Measurements from ENCODE around the gene TEX52. TPM values are rescaled to one million over a fixed set of nuclear protein-coding genes. Genes with fewer than 3 reads are reported as not detected.

Gene TEX52
- total RNA-seq, 6 experiments from 2014 or later, result not detected

DNA sequence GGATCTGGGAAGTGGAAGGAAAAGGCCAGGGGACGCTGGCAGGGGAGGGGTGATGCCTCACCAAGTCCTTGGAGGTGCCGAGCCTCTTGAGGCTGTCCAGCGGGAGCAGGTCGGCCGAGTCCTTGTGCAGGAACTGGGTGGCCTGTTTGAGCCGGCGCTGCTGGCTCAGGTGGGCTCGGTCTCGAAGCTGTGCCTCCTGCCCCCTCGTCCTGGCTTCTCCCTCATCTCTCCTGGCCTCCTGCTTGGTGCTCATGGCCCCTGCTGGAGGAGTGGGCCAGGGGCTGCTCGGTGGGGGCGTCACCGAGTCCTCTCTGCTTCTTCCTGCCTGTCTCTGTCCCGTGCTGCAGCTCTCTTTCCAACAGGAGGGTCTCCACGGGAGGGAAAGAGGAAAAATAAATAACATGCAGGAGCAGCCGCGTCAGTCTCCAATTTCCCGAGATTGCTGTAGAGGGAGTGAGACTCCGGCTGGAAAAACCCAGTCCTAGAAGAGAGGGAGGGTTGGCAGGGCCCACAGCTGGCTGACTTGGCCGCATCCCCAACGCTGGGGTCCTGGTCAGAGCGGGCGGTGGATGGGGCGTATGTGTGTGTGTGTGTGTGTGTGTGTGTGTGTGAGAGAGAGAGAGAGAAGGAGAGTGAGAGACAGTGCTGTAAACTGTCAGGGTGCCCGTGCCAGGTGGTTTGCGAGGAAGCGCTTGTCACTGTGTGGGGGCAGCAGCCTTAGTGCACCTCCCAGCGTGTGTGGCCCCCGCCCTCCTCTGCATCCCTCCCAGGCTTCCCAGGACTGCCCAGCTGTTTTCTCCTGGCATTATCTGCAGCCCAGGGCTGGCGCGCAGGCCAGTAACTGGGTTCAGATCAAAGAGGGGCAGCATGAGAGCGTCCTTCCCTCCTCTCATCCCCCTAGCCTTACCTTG, 22.0 kb downstream of the TEX52 start, which contains the start of gene NRIP2:
NRIP2 (minus strand) TSS at position 455 of the 911 bp plus-strand sequence; CDS start at position 403, 52 bp downstream.
- no peak for DNase-seq
- peaks cover 12% of the 10 kb centered on the region; the same call in 1 of the 2 replicates for H3K4me1 Mint-ChIP-seq (ENCODE audit: low read depth)
- peak within 1 kb of the TSS; percentile 62 for H3K4me3 Mint-ChIP-seq
- H3K36me3 Mint-ChIP-seq (ENCODE audit: low read depth), result peaks cover 5% of the 10 kb centered on the region; the same call in 1 of the 2 replicates
- peaks cover 10% of the 10 kb centered on the region for H3K27me3 Mint-ChIP-seq (ENCODE audit: insufficient read depth)
- TF ChIP-seq CTCF (IDR thresholded peaks at IDR 0.05), result no peak
- no peak within 1 kb of the TSS for H3K27ac Mint-ChIP-seq
- no peaks in the 10 kb centered on the region for H3K9me3 Mint-ChIP-seq

DNA sequence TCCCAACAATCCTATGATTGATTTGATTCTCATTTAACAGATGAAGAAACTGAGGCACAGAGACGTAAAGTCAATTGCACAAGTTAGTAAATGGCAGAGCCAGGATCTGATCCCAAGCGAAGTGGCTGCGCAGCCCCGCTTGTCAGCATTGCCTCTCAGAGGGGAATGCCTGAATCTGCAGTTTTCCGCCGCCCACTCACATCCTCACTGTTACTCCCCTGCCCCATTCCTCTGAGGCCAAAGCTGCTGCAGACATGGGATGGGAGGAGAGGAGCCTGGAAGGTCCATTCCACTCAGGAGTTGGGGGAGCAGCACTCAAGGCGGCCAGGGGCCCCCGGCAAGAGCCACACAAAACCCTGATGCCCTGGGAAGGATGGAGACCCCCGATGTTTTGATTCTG, 23.0 kb downstream of the TEX52 start:
- Mint-ChIP-seq H3K36me3 (ENCODE audit: low read depth) (peaks cover 5% of the 10 kb centered on the region; the same call in 1 of the 2 replicates), H3K27me3 (ENCODE audit: insufficient read depth) (peaks cover 10% of the 10 kb centered on the region), H3K4me3 (no peak overlapping the region), H3K27ac (no peak overlapping the region), H3K9me3 (no peaks in the 10 kb centered on the region), H3K4me1 (ENCODE audit: low read depth) (peaks cover 12% of the 10 kb centered on the region; the same call in 1 of the 2 replicates)
- no peak for TF ChIP-seq CTCF (IDR thresholded peaks at IDR 0.05)
- no peak for DNase-seq

DNA sequence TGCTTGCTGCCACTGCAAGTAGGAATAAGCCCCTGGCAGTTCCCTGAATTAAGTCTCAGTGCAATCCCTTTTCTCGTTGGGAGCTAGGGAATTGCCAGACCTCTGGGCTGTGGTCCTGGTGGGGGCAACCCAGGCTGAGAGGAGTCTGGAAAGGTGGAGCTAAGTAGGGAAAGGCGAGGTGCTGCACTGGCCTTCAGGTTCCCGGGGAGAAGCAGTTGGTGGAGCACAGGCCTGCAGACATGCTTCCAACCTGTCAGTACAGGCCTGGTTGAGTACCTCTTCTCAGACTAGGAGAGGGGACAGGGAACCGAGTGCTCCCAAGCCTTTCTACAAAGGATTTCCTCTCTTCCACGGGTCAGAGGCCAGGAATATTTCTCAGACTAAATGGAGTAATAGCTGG, 23.5 kb downstream of the TEX52 start:
- no peak overlapping the region for H3K27ac Mint-ChIP-seq
- H3K4me1 Mint-ChIP-seq (ENCODE audit: low read depth), result peaks cover 12% of the 10 kb centered on the region; the same call in 1 of the 2 replicates
- H3K27me3 Mint-ChIP-seq (ENCODE audit: insufficient read depth), result peaks cover 10% of the 10 kb centered on the region
- peaks cover 6% of the 10 kb centered on the region; the same call in 1 of the 2 replicates for H3K36me3 Mint-ChIP-seq (ENCODE audit: low read depth)
- DNase-seq, result no peak
- no peaks in the 10 kb centered on the region for H3K9me3 Mint-ChIP-seq
- no peak for TF ChIP-seq CTCF (IDR thresholded peaks at IDR 0.05)
- H3K4me3 Mint-ChIP-seq, result no peak overlapping the region

DNA sequence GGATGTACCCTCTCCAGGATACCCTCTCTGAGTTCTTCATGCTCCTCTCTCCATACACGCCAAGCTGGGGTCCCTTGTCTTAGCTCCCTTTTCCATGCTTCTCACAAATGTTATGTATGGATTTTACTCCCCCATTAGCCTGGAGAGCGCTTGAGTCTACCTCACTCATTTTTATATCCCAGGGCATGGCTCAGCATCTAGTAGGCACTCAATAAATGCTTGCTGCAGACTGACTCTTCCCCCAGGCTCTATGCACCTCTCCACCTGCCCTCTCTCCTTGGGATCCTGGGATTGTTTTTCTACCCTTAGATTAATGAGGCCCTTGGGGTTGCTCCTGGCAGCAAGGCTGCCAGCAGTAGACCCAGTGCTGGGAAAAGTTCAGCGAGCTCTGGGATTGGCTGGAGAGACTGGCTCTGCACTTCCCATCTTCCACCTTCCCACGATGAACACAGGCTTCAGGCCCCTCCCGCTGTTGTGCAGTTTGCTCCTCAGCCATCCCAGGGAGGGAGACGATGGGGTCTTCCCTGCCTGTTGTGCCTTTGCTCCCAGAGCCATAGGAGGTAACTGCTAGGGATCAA, 24.2 kb downstream of the TEX52 start:
- Mint-ChIP-seq H3K27me3 (ENCODE audit: insufficient read depth) (peaks cover 10% of the 10 kb centered on the region), H3K4me3 (no peak overlapping the region), H3K4me1 (ENCODE audit: low read depth) (peaks cover 12% of the 10 kb centered on the region; the same call in 1 of the 2 replicates), H3K9me3 (no peaks in the 10 kb centered on the region), H3K27ac (no peak overlapping the region), H3K36me3 (ENCODE audit: low read depth) (peaks cover 10% of the 10 kb centered on the region; the same call in 1 of the 2 replicates)
- DNase-seq, result no peak
- no peak for TF ChIP-seq CTCF (IDR thresholded peaks at IDR 0.05)

DNA sequence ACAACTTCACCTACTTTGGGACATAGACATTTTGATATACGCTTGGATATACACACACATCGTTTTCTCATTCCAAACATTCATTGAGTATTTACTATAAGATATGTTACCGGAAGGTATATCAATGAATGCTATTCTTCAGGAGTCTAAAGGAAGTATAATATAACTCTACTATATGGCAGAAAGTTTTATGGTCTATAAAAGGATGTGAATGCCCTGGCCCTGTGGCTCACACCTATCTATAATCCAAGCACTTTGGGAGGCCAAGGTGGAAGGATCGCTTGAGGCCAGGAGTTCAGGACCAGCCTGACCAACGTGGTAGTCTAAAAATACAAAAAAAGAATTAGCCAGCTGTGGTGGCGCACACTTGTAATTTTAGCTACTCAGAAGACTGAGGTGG, 27.6 kb downstream of the TEX52 start:
- peaks cover 6% of the 10 kb centered on the region for H3K27me3 Mint-ChIP-seq (ENCODE audit: insufficient read depth)
- DNase-seq, result no peak
- H3K36me3 Mint-ChIP-seq (ENCODE audit: low read depth), result peaks cover 21% of the 10 kb centered on the region
- no peak overlapping the region for H3K27ac Mint-ChIP-seq
- H3K4me1 Mint-ChIP-seq (ENCODE audit: low read depth), result peaks cover 2% of the 10 kb centered on the region; the same call in 1 of the 2 replicates
- no peaks in the 10 kb centered on the region for H3K9me3 Mint-ChIP-seq
- TF ChIP-seq CTCF (IDR thresholded peaks at IDR 0.05), result no peak
- no peak overlapping the region for H3K4me3 Mint-ChIP-seq

Data from HFFc6 (cell line).